ENCODE data around the gene UBE2QL1. TPM values are rescaled to one million over a fixed set of nuclear protein-coding genes. Genes with fewer than 3 reads are reported as not detected.

Gene UBE2QL1
- total RNA-seq, 1 donor from 2014 or later: not detected

DNA sequence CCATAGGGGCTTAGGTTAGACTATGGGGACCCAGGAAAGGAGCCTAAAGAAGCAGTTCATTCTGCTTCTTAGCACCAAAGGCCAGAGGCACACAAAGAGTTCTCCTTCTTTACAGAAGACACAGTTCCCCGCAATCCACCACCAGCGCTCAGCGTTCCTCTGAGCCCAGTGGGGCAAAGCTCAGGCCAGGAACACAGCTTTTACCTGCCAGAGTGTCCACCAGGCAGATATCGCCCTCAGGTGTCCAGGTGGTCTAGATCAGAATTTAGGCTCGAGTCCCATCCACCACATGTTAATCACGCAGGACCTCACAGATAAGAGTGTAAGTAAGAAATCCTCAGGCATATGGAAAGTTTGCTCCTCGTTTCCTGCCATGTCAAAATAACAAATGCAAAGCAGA lies 53.0 kb downstream of the UBE2QL1 start:
- no peak overlapping the region for H3K4me3 Mint-ChIP-seq (ENCODE audit: unreplicated experiment)
- H3K4me1 Mint-ChIP-seq (ENCODE audit: unreplicated experiment): no peaks in the 10 kb centered on the region
- H3K27ac Mint-ChIP-seq (ENCODE audit: unreplicated experiment): no peak overlapping the region
- TF ChIP-seq, protein P1, sequence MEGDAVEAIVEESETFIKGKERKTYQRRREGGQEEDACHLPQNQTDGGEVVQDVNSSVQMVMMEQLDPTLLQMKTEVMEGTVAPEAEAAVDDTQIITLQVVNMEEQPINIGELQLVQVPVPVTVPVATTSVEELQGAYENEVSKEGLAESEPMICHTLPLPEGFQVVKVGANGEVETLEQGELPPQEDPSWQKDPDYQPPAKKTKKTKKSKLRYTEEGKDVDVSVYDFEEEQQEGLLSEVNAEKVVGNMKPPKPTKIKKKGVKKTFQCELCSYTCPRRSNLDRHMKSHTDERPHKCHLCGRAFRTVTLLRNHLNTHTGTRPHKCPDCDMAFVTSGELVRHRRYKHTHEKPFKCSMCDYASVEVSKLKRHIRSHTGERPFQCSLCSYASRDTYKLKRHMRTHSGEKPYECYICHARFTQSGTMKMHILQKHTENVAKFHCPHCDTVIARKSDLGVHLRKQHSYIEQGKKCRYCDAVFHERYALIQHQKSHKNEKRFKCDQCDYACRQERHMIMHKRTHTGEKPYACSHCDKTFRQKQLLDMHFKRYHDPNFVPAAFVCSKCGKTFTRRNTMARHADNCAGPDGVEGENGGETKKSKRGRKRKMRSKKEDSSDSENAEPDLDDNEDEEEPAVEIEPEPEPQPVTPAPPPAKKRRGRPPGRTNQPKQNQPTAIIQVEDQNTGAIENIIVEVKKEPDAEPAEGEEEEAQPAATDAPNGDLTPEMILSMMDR (IDR thresholded peaks at IDR 0.05): no peak
- H3K9me3 Mint-ChIP-seq (ENCODE audit: unreplicated experiment): no peaks in the 10 kb centered on the region
- H3K27me3 Mint-ChIP-seq (ENCODE audit: unreplicated experiment): no peaks in the 10 kb centered on the region
- DNase-seq (ENCODE audit: extremely low spot score, unreplicated experiment): no peak
- no peaks in the 10 kb centered on the region for H3K36me3 Mint-ChIP-seq (ENCODE audit: unreplicated experiment)

DNA sequence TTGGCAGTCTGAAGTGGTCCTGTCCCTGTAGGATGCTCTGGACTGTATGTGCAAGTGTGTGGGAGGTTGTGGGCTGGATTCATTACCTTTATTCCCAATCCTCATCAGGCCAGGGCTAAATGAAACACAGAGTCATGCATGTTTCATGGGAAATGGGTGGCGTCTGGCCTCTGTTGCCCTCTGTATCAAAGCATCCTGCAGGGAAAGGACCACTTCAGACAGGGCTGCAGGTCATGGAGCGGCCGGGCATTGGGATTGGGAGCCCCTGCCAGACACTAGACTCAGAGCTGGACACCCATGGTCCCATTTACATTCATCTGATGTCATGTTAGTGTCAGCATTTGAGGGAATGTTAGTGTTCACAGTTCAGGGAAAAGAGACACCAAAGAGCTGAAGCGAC lies 53.8 kb downstream of the UBE2QL1 start:
- H3K9me3 Mint-ChIP-seq (ENCODE audit: unreplicated experiment): no peaks in the 10 kb centered on the region
- no peaks in the 10 kb centered on the region for H3K4me1 Mint-ChIP-seq (ENCODE audit: unreplicated experiment)
- no peak overlapping the region for H3K27ac Mint-ChIP-seq (ENCODE audit: unreplicated experiment)
- TF ChIP-seq, protein P1 (IDR thresholded peaks at IDR 0.05): no peak
- no peaks in the 10 kb centered on the region for H3K36me3 Mint-ChIP-seq (ENCODE audit: unreplicated experiment)
- H3K4me3 Mint-ChIP-seq (ENCODE audit: unreplicated experiment): no peak overlapping the region
- DNase-seq (ENCODE audit: extremely low spot score, unreplicated experiment): no peak
- no peaks in the 10 kb centered on the region for H3K27me3 Mint-ChIP-seq (ENCODE audit: unreplicated experiment)

DNA sequence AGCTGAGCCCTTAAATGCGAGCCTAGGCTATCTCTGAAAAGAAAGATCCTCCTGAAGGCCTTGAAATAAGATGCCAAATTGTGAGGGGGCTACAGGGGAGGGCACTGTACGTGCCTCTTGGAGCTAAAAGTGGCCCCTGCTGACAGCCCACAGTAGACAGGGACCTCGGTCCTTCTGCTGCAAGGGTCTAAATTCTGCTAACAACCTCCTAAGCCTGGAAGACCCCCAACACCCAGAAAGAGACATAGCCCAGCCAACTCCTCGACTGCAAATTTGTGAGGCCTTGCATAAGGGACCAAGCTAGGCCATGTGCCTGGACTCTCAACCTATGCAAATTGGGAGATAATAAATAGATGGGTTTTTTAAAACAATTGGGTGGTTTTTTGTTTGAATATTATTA lies 54.7 kb downstream of the UBE2QL1 start:
- no peak for DNase-seq (ENCODE audit: extremely low spot score, unreplicated experiment)
- TF ChIP-seq, protein P1 (IDR thresholded peaks at IDR 0.05): no peak

DNA sequence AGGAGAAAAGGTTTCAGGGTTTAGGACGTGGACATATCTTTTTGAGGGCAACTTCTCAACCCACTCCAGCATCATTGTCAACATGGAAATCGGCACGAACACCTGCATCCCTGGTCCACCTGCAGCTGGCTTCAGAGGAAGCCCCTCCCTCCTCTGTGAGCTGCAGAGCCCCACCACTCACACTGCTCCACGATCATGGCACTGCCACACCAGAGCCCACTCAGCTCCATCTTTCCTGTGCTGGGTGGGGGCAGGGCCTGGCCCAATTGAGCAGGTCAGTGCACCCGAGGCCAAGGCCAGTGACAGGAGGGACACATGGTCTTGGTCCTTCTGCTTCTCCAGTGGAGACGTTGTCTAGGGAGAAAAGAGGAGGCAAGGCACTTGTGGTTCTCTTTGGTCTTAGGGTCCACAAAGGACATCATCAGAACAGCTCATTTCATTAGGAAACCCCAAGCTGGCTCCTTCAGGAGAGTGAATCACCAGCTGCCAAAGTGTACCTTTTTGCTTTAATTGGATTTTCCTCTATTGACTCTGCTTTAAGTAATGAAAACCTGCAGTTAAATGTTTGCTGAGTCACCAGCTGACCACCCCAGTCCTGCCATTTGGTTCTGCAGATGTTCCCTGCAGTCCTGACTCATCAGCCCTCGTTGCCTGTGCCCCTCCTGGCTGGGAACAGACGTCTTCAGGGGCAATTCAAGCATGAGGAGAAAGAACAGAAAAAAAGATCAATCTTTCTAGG lies 56.2 kb downstream of the UBE2QL1 start:
- H3K4me3 Mint-ChIP-seq (ENCODE audit: unreplicated experiment): no peak overlapping the region

More for the DNA sequence above, 54.7 kb downstream of the UBE2QL1 start:
- Mint-ChIP-seq H3K4me3 (ENCODE audit: unreplicated experiment) (no peak overlapping the region), H3K27me3 (ENCODE audit: unreplicated experiment) (no peaks in the 10 kb centered on the region), H3K4me1 (ENCODE audit: unreplicated experiment) (no peaks in the 10 kb centered on the region), H3K9me3 (ENCODE audit: unreplicated experiment) (no peaks in the 10 kb centered on the region), H3K36me3 (ENCODE audit: unreplicated experiment) (no peaks in the 10 kb centered on the region), H3K27ac (ENCODE audit: unreplicated experiment) (no peak overlapping the region)

DNA sequence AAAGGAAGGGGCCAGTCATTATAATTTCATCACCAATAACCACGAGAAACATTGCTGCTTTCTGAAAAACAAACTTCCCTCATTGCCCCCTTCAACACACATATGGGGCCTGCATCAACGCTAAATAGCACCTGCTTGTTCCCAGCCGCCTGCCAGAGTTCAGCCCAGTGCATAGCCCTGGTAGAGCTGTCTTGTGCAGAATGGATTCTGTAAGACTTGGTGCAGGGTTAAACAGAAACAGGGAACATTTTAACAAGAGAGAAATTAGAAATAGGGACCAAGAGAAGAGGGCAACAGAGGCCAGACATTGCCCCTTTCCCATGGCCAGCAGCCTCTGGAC lies 56.7 kb downstream of the UBE2QL1 start:
- no peaks in the 10 kb centered on the region for H3K9me3 Mint-ChIP-seq (ENCODE audit: unreplicated experiment)
- no peaks in the 10 kb centered on the region for H3K27me3 Mint-ChIP-seq (ENCODE audit: unreplicated experiment)
- TF ChIP-seq, protein P1 (IDR thresholded peaks at IDR 0.05): no peak
- H3K36me3 Mint-ChIP-seq (ENCODE audit: unreplicated experiment): no peaks in the 10 kb centered on the region
- H3K4me3 Mint-ChIP-seq (ENCODE audit: unreplicated experiment): no peak overlapping the region
- no peak for DNase-seq (ENCODE audit: extremely low spot score, unreplicated experiment)
- H3K4me1 Mint-ChIP-seq (ENCODE audit: unreplicated experiment): no peaks in the 10 kb centered on the region
- H3K27ac Mint-ChIP-seq (ENCODE audit: unreplicated experiment): no peak overlapping the region

More for the DNA sequence above, 56.2 kb downstream of the UBE2QL1 start:
- no peak for DNase-seq (ENCODE audit: extremely low spot score, unreplicated experiment)
- Mint-ChIP-seq H3K36me3 (ENCODE audit: unreplicated experiment) (no peaks in the 10 kb centered on the region), H3K27ac (ENCODE audit: unreplicated experiment) (no peak overlapping the region), H3K27me3 (ENCODE audit: unreplicated experiment) (no peaks in the 10 kb centered on the region), H3K4me1 (ENCODE audit: unreplicated experiment) (no peaks in the 10 kb centered on the region), H3K9me3 (ENCODE audit: unreplicated experiment) (no peaks in the 10 kb centered on the region)
- TF ChIP-seq, protein P1 (IDR thresholded peaks at IDR 0.05): no peak
